ENCODE results near the gene EFEMP1.

DNA sequence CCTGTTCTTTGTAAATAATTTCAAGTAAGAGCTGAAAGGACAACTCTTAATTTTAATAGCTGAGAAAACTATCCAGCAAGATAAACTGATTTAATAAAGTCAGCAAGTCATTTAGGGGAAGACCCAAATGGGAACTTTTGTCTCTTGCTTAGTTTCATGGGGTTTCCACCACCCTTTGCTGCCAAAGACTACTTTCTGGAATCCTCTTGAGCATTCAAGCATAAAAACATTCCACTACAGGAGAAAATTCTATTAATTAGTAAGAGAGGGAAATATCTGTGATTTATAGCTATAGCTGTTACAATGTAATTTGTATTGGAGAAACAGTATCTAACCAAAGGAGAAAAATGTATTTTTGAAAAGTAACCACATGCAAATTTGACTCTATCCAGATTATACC, 20.6 kb downstream of the EFEMP1 start:
- TF ChIP-seq EZH2 (IDR thresholded peaks at IDR 0.05; ENCODE audit: borderline replicate concordance) (no peak), EZH2phosphoT487 (IDR thresholded peaks at IDR 0.05; ENCODE audit: low read depth, severe bottlenecking, unreplicated experiment) (no peak)
- TF ChIP-seq, protein P1, sequence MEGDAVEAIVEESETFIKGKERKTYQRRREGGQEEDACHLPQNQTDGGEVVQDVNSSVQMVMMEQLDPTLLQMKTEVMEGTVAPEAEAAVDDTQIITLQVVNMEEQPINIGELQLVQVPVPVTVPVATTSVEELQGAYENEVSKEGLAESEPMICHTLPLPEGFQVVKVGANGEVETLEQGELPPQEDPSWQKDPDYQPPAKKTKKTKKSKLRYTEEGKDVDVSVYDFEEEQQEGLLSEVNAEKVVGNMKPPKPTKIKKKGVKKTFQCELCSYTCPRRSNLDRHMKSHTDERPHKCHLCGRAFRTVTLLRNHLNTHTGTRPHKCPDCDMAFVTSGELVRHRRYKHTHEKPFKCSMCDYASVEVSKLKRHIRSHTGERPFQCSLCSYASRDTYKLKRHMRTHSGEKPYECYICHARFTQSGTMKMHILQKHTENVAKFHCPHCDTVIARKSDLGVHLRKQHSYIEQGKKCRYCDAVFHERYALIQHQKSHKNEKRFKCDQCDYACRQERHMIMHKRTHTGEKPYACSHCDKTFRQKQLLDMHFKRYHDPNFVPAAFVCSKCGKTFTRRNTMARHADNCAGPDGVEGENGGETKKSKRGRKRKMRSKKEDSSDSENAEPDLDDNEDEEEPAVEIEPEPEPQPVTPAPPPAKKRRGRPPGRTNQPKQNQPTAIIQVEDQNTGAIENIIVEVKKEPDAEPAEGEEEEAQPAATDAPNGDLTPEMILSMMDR (IDR thresholded peaks at IDR 0.05; ENCODE audit: poor library complexity): no peak

Data from hepatocyte (in vitro differentiated cells).